HG02870 (cell line): ENCODE data around the gene DCDC2B.
"Not testable (repeated sequence)": the region's sequence is repeated elsewhere in the genome, so short reads cannot be mapped to it uniquely, and the experiment has no call there.

Experiments used
- ATAC-seq: cut with Tn5 transposase; IDR thresholded peaks from one replicate; pipeline ENCODE4 v1.9.1; 2021; ENCODE audit warnings: mild to moderate bottlenecking, moderate library complexity; ENCODE audit not compliant: unreplicated experiment

The DCDC2B gene

DNA sequence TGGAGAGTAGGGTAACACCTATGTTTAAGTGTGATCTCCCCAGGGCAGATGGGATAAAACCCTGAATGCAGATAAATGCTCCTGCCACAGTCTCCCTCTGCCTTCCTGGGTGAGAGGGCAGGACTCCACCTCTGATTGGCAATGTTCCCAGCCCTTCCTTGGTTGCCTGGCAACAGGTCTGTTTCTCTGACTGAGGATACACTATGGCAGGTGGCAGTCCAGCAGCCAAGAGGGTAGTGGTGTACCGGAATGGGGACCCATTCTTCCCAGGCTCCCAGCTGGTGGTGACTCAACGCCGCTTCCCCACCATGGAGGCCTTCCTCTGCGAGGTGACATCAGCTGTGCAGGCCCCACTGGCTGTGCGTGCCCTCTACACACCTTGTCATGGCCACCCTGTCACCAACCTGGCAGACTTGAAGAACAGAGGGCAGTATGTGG lies at the start of gene DCDC2B:
Gene DCDC2B, plus strand, starts transcription at position 199 of the 438 bp plus-strand sequence. Its CDS starts 5 bp downstream, at position 204.
- ATAC-seq = no peak

DNA sequence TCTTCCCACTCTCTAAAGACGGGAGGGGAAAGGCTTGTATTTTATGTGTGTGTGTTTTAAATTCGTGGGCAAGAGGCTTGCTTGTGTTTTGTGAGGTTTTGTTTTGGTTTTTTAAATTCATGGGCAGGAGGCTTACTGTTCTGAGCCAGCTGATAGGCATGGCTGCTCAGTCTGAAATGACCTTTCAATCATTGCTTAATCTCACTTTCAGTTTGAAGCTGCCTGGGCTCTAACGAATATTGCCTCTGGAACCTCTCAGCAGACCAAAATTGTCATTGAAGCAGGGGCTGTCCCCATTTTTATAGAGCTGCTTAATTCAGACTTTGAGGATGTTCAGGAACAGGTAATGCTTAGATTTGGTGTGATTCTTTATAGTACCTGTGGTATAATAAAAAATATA lies 49.7 kb upstream of the DCDC2B start:
- ATAC-seq = no peak

DNA sequence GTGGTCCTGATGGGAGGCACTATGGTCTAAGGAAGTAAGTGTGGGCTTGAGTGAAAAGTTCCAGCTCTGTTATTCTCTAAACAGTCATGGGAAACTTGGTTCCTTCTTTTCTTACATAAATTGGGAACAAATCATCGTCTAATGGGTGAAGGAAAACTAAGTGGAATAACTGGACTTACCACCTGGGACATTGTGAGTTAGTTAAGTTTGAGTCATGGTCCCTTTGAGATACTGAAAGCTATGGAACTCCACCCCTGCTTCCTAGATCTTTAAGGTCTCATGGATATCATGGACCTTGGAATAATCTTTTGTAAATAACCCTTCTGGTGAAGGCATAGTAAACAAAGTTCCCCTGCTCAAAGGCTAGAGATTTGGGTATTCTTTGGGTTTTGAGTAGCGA lies 45.5 kb upstream of the DCDC2B start:
- no peak for ATAC-seq

DNA sequence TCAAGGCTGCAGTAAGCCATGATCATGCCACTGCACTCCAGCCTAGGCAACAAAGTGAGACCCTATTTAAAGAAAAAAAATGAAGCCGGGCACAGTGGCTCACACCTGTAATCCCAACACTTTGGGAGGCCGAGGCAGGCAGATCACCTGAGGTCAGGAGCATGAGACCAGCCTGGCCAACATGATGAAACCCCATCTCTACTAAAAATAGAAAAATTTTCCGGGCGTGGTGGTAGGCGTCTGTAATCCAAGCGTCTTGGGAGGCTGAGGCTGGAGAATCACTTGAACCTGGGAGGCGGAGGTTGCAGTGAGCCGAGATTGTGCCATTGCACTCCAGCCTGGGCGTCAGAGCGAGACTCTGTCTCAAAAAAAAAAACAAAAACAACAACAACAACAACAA lies 43.3 kb upstream of the DCDC2B start:
- not testable (repeated sequence) for ATAC-seq

DNA sequence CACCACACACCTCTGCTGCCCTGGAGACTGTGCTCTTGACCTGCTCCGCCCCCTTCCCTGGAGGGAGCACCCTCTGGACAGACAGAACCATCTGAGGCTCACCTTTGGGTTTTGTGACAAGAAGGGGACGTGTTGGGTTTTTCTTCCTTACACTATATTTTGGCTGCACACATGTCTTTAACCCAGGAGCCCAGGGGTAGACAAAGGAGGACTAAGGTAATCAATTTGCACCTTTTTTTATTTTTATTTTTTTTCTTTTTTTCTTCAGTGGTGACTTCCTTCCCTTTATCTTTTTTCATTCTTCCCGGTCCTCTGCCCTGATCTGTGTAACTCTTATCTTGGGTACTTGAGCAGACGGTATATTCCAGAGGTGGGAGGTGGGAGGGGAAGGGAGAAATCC lies 37.9 kb upstream of the DCDC2B start:
- ATAC-seq = no peak

DNA sequence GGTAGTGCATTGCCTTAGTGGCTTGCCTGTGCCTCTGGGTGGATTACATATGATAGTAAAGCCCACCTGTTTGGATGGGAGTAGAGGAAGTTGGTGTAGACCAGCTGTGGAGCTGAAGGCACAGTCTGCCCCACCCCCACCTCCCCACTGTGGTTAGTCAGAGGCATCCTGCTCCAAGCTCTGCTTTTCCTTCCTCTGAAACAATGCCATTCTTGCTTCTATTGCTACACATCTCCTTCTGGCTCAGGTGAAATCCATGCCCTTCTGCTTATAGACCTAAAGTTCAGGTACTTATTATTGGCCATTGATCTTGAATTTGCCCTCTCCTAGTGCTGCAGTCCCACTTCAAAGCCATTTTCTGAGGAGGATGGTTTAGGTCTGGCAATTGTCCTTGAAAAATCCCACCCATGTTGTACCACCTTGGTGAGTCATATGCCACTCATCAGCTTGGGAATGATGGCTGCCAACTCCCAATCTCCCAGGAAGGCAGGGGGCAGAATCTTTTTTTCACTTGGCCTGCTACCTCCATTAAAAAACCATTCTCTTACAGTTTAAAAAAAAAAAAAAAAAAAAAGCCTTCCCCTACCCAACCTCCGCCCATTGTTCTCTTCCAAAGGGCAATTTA lies 36.2 kb upstream of the DCDC2B start:
- ATAC-seq = no peak

DNA sequence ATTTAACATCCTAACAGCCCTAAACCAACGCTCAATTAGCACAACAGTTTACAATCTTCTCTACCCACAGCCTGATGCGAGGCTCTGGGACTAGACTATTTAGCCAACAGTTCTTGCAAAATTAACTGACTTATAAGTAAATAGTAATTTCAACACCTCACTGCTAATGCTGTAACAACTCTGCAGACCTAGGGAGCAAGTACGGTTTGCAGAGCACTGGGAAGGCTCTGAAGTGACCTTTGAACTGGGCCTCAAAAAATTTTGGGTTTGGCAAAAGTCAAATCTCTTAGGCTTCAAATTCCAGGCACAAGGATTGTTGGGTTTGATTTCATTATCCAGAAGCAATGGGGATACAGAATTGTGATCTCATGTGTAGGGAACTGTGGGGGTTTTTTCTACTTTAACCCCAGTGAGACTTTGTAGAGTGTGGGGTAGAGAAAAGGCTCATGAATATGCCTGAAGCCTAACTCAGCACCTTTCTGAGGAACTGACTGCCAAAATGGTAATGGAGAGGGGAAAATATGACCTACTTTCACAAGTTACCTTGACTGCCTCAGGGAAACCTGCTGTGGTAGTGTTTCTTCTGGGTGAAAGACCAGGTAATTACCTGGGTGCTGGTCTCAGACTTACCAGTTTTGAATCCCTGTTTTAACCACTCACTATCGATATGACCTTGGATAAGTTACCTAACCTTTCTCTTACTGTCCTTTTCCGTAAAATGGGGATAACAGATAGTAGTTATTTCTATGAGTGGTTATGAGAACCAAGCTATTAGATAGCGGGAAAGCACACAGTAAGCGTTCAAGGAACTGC lies 30.3 kb upstream of the DCDC2B start:
- no peak for ATAC-seq

DNA sequence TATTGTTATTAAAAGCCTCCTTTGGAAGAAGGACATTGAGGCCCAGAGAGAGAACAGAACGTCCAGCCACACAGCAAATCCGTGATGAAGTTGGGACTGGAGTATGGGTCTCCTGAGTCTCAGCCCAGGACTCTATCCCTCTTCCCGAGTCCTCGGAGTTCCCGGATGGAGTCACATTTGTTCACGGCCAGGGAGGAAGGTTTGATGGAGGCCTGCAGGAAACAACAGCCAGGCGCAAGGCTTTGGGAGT lies 29.8 kb upstream of the DCDC2B start:
- ATAC-seq = no peak

DNA sequence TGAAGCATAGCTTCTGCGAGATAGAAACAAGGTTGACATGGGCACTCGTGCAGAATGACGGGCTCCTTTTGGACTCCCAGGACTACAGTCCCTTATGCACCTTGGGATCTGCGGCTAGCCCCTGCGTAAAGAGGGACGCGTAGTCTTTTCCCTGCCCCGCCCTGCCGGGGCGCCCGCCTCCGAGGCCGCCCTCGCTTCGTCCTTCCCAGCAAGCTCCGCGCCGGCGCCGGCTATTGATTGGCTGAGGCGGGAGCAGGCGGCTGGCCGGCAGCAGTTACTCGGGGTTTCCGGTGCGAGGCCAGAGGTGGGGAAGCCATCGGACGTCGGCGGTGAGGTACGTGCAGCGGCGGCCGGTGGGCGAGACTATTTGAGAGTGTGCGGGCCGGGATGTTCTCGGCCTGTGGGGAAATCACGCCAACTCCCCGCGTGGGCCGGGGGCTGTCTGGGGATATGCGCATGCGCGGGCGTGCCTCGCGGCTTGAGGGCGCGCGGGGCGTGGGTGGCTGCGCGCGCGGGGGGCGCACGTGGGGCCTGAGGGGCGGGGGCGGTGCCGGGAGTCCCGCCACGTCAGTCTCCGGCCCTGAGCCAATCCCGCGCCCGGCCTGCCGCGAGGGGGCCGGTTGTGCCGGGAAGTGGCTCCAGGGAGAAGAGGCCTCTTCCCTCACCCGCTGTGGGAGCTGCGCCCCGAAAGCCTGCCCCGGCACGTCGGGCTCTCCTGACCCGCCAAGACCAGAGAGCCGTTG lies 29.3 kb upstream of the DCDC2B start, which contains the start of gene TXLNA:
Gene TXLNA, plus strand, starts transcription at position 233 of the 743 bp plus-strand sequence. CDS start 671 bp downstream, outside the sequence.
- peak; percentile 83 for ATAC-seq

DNA sequence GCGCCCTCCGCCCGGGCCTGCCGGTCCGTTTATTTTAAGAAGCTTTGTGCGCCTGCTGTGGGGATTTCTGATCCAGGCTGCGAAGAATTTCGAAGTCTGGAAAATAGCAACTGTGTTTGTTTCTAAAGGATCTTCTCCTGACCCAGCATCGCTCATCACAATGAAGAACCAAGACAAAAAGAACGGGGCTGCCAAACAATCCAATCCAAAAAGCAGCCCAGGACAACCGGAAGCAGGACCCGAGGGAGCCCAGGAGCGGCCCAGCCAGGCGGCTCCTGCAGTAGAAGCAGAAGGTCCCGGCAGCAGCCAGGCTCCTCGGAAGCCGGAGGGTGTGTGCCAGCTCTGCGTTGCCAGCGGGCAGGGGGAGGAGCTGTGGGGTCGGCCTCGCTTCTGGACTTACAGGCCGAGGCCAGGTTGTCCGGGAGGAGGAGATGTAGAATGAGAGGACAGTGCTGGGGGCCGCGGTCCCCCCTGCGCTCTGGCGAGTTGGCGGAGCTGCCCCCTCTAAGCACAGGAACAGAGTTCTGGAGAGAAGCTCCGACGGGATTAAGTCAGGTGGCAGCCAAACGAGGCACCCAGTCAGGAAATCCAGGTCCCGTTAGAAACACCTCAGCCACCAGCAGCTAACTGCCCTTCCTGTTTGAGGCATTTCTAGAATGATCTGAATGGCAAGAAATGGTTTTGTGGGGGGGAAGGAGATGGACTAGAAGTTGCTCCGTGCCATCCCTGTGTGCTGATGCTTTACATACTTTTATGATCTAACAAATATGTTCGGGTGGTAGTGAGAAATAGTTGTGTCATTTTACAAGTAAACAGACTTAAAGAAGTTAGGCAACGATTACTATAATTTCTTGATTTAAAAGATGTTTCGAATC lies 28.5 kb upstream of the DCDC2B start:
- no peak for ATAC-seq

DNA sequence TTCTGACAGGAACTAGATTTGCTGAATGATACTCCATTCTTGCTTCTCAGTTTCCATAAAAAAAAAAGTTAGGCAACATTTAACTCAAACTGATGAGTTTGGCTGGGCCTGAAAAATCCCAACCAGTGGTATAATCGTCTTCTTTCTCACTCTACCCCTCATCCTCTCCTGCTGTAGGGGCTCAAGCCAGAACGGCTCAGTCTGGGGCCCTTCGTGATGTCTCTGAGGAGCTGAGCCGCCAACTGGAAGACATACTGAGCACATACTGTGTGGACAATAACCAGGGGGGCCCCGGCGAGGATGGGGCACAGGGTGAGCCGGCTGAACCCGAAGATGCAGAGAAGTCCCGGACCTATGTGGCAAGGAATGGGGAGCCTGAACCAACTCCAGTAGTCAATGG lies 27.8 kb upstream of the DCDC2B start:
- no peak for ATAC-seq

DNA sequence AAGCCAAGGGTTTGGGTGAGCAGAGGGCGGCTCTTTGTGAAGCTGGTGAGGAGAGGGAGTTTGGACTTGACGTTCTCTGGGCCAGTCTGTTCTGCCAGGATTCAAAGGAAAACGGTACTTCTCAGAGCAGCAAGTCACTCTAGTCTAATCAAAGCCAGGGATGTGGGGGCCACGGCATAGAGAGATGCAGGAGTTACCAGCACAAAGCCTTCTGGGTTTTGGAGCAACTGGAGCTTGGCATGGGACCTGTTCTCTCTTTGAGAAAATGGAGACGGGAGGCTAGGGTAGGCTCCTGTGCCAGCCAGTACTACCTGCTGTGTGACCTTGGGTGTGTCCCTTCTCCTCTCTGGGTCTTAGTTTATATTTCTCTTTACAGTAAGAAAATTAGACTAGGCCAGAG lies 27.3 kb upstream of the DCDC2B start:
- ATAC-seq = no peak

DNA sequence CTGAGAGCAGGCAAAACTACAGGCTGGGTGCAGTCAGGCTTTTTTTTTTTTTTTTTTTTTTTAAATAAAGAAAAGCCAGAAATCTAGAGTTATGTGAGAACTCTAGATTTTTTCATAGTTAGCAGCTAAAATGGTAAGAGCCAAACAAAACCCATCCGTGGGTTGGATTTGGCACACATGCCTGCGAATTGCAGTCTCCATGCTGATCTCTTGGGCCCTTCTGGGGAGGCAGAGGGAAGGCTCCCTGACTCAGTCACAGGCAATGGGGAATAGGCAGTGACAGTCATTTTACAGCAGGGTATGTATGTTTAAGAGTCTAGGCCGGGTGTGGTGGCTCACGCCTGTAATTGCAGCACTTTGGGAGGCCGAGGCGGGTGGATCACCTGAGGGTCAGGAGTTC lies 26.8 kb upstream of the DCDC2B start:
- ATAC-seq = no peak

DNA sequence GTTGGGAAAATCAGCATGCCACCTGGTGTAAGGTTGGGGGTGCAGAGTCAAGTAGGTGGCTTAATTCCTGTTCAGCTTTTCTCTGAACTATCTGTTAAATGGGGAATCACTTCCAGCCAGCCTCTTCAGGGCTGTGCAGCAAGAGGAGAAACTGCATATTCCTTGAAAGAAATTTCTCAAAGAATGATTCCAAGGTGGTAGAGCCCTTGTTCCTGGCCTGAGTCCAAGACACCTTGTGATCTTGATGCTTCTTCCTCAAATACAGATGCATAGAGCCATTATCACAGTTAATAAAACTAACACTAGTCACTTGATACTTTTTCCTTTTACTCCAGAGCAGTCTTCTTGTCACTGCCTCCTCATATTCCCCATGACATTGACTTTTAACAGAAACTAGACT lies 24.2 kb upstream of the DCDC2B start:
- ATAC-seq = no peak

DNA sequence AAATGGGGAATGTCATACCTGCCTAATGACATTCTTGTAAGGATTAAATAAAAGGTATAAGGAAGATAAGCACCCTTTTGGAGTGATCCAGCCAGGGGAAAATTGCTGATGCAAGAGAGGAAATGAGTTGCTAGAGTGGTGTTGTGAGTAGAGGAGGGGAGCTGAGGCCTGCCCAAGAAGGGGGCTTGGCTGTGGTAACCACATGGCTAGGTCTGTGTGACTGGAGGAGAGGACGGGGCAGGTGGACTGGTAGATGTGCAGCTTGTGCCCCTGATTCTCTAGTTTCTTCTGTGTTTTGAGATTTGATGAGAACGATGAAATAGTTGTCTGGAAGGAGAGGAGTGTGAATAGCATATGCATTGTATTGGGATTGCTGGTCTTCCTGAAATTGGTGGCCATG lies 22.8 kb upstream of the DCDC2B start:
- no peak for ATAC-seq

DNA sequence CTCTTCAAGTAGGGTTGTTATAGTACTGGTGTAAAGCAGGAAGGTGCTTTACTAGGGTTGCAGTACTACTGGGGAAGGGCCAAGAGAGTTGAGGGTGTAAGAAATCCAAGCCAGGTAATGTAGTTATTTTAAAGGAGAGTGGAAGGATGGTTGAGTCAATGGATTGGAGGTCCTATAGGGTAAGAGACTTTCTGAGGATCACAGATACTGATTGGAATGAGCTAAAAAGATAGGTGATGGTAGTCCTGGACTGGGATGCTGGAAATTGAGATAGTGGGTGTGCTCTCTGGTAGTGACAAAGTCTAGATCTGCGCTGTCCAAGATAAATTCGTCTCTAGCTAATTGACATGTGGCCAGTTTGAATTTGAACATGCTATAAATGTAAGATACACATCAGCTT lies 22.4 kb upstream of the DCDC2B start:
- ATAC-seq = no peak

DNA sequence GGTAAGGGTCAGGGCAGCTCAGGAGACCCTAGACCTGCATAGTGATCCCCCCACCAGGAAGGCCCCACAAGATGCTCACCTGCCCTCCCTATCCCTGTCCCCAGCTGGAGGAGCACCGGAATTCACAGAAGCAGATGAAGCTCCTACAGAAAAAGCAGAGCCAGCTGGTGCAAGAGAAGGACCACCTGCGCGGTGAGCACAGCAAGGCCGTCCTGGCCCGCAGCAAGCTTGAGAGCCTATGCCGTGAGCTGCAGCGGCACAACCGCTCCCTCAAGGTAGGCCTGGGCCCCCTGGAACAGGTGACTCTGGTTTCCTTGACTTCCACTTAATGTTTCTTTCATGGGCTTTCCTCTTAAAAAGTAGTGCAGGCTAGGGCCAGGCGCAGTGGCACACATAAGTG lies 21.0 kb upstream of the DCDC2B start:
- ATAC-seq = no peak

DNA sequence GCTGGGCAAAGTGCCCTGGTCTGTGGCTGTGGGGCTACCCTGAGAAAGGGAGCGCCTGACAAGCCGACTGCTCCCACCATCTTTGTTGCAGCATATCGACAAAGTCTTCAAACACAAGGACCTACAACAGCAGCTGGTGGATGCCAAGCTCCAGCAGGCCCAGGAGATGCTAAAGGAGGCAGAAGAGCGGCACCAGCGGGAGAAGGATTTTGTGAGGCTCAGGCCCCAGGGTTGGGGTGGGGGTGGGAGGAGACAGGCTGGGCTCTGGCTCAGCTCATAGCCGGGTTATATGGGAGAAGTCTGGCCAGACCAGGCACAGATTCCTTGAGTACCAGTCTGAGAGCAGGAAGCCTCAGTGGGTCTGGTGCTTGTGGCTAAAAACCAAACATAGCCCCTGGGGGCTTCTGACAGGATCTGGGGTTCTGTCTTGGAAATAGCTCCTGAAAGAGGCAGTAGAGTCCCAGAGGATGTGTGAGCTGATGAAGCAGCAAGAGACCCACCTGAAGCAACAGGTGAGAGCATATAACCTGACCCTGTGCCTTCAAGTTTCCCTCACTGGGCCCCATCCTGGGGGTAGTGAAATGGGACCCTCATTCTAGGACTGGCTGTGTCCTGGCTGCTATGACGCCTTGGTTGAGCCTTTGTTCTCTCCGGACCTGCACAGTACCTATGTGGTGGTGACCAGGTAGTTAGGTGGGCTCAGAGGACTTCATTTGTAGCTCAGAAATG lies 16.5 kb upstream of the DCDC2B start:
- no peak for ATAC-seq

DNA sequence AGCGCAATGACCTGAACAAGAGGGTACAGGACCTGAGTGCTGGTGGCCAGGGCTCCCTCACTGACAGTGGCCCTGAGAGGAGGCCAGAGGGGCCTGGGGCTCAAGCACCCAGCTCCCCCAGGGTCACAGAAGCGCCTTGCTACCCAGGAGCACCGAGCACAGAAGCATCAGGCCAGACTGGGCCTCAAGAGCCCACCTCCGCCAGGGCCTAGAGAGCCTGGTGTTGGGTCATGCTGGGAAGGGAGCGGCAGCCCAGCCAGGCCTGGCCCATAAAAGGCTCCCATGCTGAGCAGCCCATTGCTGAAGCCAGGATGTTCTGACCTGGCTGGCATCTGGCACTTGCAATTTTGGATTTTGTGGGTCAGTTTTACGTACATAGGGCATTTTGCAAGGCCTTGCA lies 13.9 kb upstream of the DCDC2B start:
- ATAC-seq = no peak

DNA sequence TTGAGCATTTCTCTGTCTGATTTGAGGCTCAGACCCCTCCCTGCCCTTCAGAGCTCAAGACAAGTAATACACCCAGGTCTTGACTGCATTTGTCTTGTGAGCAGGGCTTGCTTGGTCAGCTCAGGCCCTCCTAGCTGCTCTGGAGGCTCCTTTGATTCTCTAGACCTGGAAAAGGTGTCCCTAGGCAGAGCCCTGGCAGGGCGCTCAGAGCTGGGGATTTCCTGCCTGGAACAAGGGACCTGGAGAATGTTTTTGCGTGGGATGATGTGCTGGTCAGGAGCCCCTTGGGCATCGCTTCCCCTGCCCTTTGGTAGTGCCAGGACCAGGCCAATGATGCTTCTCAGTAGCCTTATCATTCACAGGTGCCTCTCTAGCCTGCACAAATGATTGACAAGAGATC lies 13.4 kb upstream of the DCDC2B start:
- no peak for ATAC-seq
